ENCODE results near the gene WDR82.

WDR82 gene

DNA sequence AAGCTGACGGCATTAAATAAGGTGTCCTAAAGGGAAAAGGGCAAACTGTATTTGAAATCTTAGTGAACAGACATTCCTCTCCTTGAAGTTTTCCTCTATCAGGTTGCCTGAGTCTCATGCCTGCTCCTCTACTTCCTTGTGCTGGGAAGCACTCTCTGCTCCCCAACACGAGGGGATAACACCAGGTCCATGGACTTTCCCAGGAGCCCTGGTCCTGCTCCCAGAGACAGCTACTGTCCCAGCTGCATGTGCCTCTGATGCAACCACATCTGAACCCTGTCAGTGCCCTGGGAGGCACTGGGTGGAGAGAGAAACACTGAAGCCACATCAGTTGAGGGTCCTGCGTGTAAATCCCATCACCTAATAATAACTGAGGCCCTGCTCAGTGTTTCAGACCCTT, 60.4 kb downstream of the WDR82 start:
- H2AFZ ChIP-seq (ENCODE audit: low read depth, low read length): no peak overlapping the region
- no peak overlapping the region for H3K4me3 ChIP-seq (ENCODE audit: insufficient read depth in 1 of 2, low read depth in 1 of 2, low read length in 2 of 2)
- no peak overlapping the region for H3K18ac ChIP-seq (ENCODE audit: low read depth in 1 of 2, low read length in 2 of 2)
- no peak overlapping the region for H2BK120ac ChIP-seq (ENCODE audit: low read depth, low read length)
- no peak overlapping the region for H2BK5ac ChIP-seq (ENCODE audit: low read depth, low read length, poor library complexity, severe bottlenecking)
- H4K91ac ChIP-seq (ENCODE audit: low read length): peak overlapping the region; percentile 8
- H4K8ac ChIP-seq (ENCODE audit: low read length): no peak overlapping the region
- H2BK15ac ChIP-seq (ENCODE audit: low read depth, poor library complexity, severe bottlenecking): no peak overlapping the region
- H3K4me1 ChIP-seq (ENCODE audit: control insufficient read depth, insufficient read depth, low read depth, low read length): peaks cover 9% of the 10 kb centered on the region
- no peak overlapping the region for H2BK12ac ChIP-seq (ENCODE audit: low read length in 2 of 2)
- no peak overlapping the region for H2AK5ac ChIP-seq (ENCODE audit: low read length, severe bottlenecking)
- no peak overlapping the region for H3K23ac ChIP-seq (ENCODE audit: low read length in 2 of 2)
- no peak overlapping the region for H3K4ac ChIP-seq (ENCODE audit: low read depth in 1 of 2, low read length in 2 of 2)
- no peaks in the 10 kb centered on the region for H3K9me3 ChIP-seq (ENCODE audit: control insufficient read depth, low read length)
- no peak overlapping the region for H3K4me2 ChIP-seq (ENCODE audit: low read length, poor library complexity, severe bottlenecking)
- H3K27ac ChIP-seq (ENCODE audit: low read length, poor library complexity, severe bottlenecking): no peak overlapping the region
- H3K9ac ChIP-seq (ENCODE audit: low read length): no peak overlapping the region
- H3K14ac ChIP-seq (ENCODE audit: low read length in 2 of 2): no peak overlapping the region
- H3K79me1 ChIP-seq (replicated peaks; ENCODE audit: low read length, poor library complexity, severe bottlenecking): peaks cover 1% of the 10 kb centered on the region
- peaks cover 25 to 29% of the 10 kb centered on the region in 2 experiments for H3K36me3 ChIP-seq (ENCODE audit: control insufficient read depth in 1 of 2, insufficient read depth in 2 of 2, low read depth in 1 of 2, low read length in 2 of 2)
- DNase-seq: no peak
- WGBS: 91% methylated on average over 3 of the region's 3 CpGs
- H3K27me3 ChIP-seq (ENCODE audit: control insufficient read depth in 1 of 2, insufficient read depth in 1 of 2, low read length in 2 of 2): no peaks in the 10 kb centered on the region

DNA sequence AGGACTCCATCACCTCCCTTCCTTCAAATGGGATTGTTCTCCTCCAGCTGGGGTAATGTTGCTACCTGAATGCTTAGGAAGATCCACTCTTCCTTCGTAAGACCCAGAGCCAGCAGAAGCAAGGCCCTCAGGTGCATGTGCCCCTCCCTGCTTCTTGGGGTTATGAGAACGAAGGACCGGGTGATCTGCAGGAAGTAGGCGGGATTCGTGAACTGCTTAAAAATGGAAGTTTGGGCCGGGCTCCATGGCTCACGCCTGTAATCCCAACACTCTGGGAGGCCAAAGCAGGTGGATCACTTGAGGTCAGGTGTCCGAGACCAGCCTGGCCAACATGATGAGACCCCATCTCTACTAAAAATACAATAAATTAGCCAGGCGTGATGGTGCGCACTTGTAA, 61.0 kb downstream of the WDR82 start:
- no peak overlapping the region for H2AK5ac ChIP-seq (ENCODE audit: low read length, severe bottlenecking)
- H2AFZ ChIP-seq (ENCODE audit: low read depth, low read length): no peak overlapping the region
- no peak overlapping the region for H4K91ac ChIP-seq (ENCODE audit: low read length)
- no peak overlapping the region for H2BK15ac ChIP-seq (ENCODE audit: low read depth, poor library complexity, severe bottlenecking)
- no peak overlapping the region for H2BK5ac ChIP-seq (ENCODE audit: low read depth, low read length, poor library complexity, severe bottlenecking)
- H3K27ac ChIP-seq (ENCODE audit: low read length, poor library complexity, severe bottlenecking): no peak overlapping the region
- no peaks in the 10 kb centered on the region for H3K27me3 ChIP-seq (ENCODE audit: control insufficient read depth in 1 of 2, insufficient read depth in 1 of 2, low read length in 2 of 2)
- no peak overlapping the region for H3K14ac ChIP-seq (ENCODE audit: low read length in 2 of 2)
- H3K4ac ChIP-seq (ENCODE audit: low read depth in 1 of 2, low read length in 2 of 2): no peak overlapping the region
- H4K8ac ChIP-seq (ENCODE audit: low read length): no peak overlapping the region
- no peak overlapping the region for H2BK120ac ChIP-seq (ENCODE audit: low read depth, low read length)
- no peak overlapping the region for H3K4me2 ChIP-seq (ENCODE audit: low read length, poor library complexity, severe bottlenecking)
- H3K9ac ChIP-seq (ENCODE audit: low read length): no peak overlapping the region
- H3K9me3 ChIP-seq (ENCODE audit: control insufficient read depth, low read length): no peaks in the 10 kb centered on the region
- H3K18ac ChIP-seq (ENCODE audit: low read depth in 1 of 2, low read length in 2 of 2): no peak overlapping the region
- 80% methylated on average over 8 of the region's 10 CpGs for WGBS
- H3K36me3 ChIP-seq (ENCODE audit: control insufficient read depth in 1 of 2, insufficient read depth in 2 of 2, low read depth in 1 of 2, low read length in 2 of 2): peaks cover 31 to 34% of the 10 kb centered on the region in 2 experiments
- H3K4me1 ChIP-seq (ENCODE audit: control insufficient read depth, insufficient read depth, low read depth, low read length): peaks cover 9% of the 10 kb centered on the region
- H2BK12ac ChIP-seq (ENCODE audit: low read length in 2 of 2): no peak overlapping the region
- no peak for DNase-seq
- peaks cover 1% of the 10 kb centered on the region for H3K79me1 ChIP-seq (replicated peaks; ENCODE audit: low read length, poor library complexity, severe bottlenecking)
- H3K4me3 ChIP-seq (ENCODE audit: insufficient read depth in 1 of 2, low read depth in 1 of 2, low read length in 2 of 2): no peak overlapping the region
- H3K23ac ChIP-seq (ENCODE audit: low read length in 2 of 2): no peak overlapping the region

DNA sequence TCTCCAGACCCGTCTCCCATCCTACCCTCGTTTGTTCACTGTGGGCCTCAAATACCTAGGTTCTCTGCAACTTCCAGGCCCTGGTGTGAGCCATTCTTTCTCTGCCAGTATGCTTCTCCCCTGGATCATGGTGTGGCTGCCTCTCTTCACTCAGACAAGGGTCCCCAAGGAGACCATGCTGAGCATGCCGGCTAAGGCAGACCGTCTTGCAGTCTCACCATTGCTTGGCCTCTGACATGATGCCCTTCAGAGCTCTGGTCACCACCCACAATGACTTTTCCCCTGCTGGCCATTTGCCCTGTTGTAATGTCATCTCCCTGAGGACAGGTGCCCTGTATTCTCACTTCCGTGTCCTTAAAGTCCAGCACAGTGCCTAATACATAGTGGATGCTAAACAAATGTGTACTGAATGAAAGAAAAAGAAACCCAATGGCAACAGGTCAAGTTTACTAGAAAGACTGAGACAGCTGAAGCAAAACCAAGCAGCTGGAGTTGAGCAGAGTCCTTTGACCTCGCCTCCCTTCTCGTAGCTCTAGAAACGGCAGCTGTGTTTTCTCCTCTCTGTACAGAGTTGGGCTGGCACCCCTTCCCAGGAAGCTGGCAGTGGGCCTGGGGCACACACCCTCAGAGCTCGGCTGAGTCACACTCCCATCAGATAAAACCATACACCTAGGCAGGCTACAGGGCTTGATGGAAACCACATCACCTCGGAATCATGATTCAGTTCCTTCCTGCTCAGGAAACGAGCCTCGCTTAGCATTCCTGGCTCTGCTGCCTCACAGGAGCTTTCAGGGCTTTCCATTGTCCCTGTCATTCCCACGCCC, 61.7 kb downstream of the WDR82 start:
- Histone ChIP-seq H4K8ac (ENCODE audit: low read length) (no peak overlapping the region), H3K9me3 (ENCODE audit: control insufficient read depth, low read length) (no peaks in the 10 kb centered on the region), H3K4me1 (ENCODE audit: control insufficient read depth, insufficient read depth, low read depth, low read length) (peaks cover 9% of the 10 kb centered on the region), H3K14ac (ENCODE audit: low read length in 2 of 2) (no peak overlapping the region), H3K4ac (ENCODE audit: low read depth in 1 of 2, low read length in 2 of 2) (no peak overlapping the region), H2BK120ac (ENCODE audit: low read depth, low read length) (no peak overlapping the region), H3K23ac (ENCODE audit: low read length in 2 of 2) (no peak overlapping the region), H3K18ac (ENCODE audit: low read depth in 1 of 2, low read length in 2 of 2) (no peak overlapping the region), H3K79me1 (replicated peaks; ENCODE audit: low read length, poor library complexity, severe bottlenecking) (peaks cover 1% of the 10 kb centered on the region), H2AK5ac (ENCODE audit: low read length, severe bottlenecking) (no peak overlapping the region), H2BK15ac (ENCODE audit: low read depth, poor library complexity, severe bottlenecking) (no peak overlapping the region), H2BK12ac (ENCODE audit: low read length in 2 of 2) (no peak overlapping the region), H3K36me3 (ENCODE audit: control insufficient read depth in 1 of 2, insufficient read depth in 2 of 2, low read depth in 1 of 2, low read length in 2 of 2) (peaks cover 37 to 40% of the 10 kb centered on the region in 2 experiments), H3K9ac (ENCODE audit: low read length) (peak overlapping the region; percentile 1), H3K4me2 (ENCODE audit: low read length, poor library complexity, severe bottlenecking) (no peak overlapping the region), H3K27ac (ENCODE audit: low read length, poor library complexity, severe bottlenecking) (no peak overlapping the region), H3K4me3 (ENCODE audit: insufficient read depth in 1 of 2, low read depth in 1 of 2, low read length in 2 of 2) (no peak overlapping the region), H2AFZ (ENCODE audit: low read depth, low read length) (no peak overlapping the region), H4K91ac (ENCODE audit: low read length) (no peak overlapping the region), H2BK5ac (ENCODE audit: low read depth, low read length, poor library complexity, severe bottlenecking) (no peak overlapping the region), H3K27me3 (ENCODE audit: control insufficient read depth in 1 of 2, insufficient read depth in 1 of 2, low read length in 2 of 2) (no peaks in the 10 kb centered on the region)
- peak; percentile 62 for DNase-seq
- WGBS: 48% methylated on average over 13 of the region's 13 CpGs

DNA sequence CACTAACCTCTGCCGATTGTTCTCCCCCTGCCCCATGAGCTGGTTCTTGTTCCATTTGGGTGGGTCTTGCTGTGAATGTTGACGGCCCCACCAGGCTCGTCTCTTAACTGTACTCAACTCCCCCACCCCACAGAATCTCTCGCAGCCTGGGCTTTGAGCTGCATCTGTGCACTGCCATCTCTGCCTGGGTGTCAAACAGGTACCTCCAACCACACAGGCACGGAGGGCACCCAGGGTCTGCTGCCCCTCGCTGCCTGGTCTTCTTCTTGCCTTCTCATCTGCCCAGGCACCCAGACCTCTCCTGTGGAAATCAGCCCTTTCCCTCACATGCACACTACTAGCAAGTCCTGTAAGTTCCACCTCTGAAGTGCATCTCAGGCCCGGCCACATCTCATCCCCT, 63.1 kb downstream of the WDR82 start:
- Histone ChIP-seq H3K4me1 (ENCODE audit: control insufficient read depth, insufficient read depth, low read depth, low read length) (peaks cover 8% of the 10 kb centered on the region), H3K18ac (ENCODE audit: low read depth in 1 of 2, low read length in 2 of 2) (no peak overlapping the region), H2AFZ (ENCODE audit: low read depth, low read length) (no peak overlapping the region), H3K14ac (ENCODE audit: low read length in 2 of 2) (no peak overlapping the region), H3K23ac (ENCODE audit: low read length in 2 of 2) (peak overlapping the region in 1 of 2 experiments; percentile 3), H2BK15ac (ENCODE audit: low read depth, poor library complexity, severe bottlenecking) (no peak overlapping the region), H2BK120ac (ENCODE audit: low read depth, low read length) (no peak overlapping the region), H3K4me3 (ENCODE audit: insufficient read depth in 1 of 2, low read depth in 1 of 2, low read length in 2 of 2) (no peak overlapping the region), H3K79me1 (replicated peaks; ENCODE audit: low read length, poor library complexity, severe bottlenecking) (peaks cover 6% of the 10 kb centered on the region), H3K9me3 (ENCODE audit: control insufficient read depth, low read length) (no peaks in the 10 kb centered on the region), H4K91ac (ENCODE audit: low read length) (no peak overlapping the region), H3K4me2 (ENCODE audit: low read length, poor library complexity, severe bottlenecking) (no peak overlapping the region), H2BK12ac (ENCODE audit: low read length in 2 of 2) (no peak overlapping the region), H2AK5ac (ENCODE audit: low read length, severe bottlenecking) (no peak overlapping the region), H2BK5ac (ENCODE audit: low read depth, low read length, poor library complexity, severe bottlenecking) (no peak overlapping the region), H4K8ac (ENCODE audit: low read length) (no peak overlapping the region), H3K9ac (ENCODE audit: low read length) (no peak overlapping the region), H3K36me3 (ENCODE audit: control insufficient read depth in 1 of 2, insufficient read depth in 2 of 2, low read depth in 1 of 2, low read length in 2 of 2) (peaks cover 49 to 55% of the 10 kb centered on the region in 2 experiments), H3K27me3 (ENCODE audit: control insufficient read depth in 1 of 2, insufficient read depth in 1 of 2, low read length in 2 of 2) (no peaks in the 10 kb centered on the region), H3K4ac (ENCODE audit: low read depth in 1 of 2, low read length in 2 of 2) (no peak overlapping the region), H3K27ac (ENCODE audit: low read length, poor library complexity, severe bottlenecking) (no peak overlapping the region)
- WGBS: 95% methylated on average over 7 of the region's 7 CpGs
- no peak for DNase-seq

Data from mesenchymal stem cell (in vitro differentiated cells and primary cell).